Vagina (tissue), 2 donors: Measurements from ENCODE around the gene DDX20. TPM values are rescaled to one million over a fixed set of nuclear protein-coding genes. Genes with fewer than 3 reads are reported as not detected.

Source experiments
- DNase-seq, 2 donors: peaks; one replicate each; pipeline ENCODE4 v3.0.0-alpha.2; 2017; ENCODE audit errors: extremely low spot score in 2 of 2
- H3K27ac ChIP-seq: fragments of 200-600 bp; sonication (generic); one replicate; pipeline ENCODE4 v1.5.1; 2019
- H3K27me3 ChIP-seq: fragments of 200-600 bp; sonication (generic); one replicate; pipeline ENCODE4 v1.5.1; 2019
- H3K36me3 ChIP-seq, 2 donors: fragments of 200-600 bp; sonication (generic); one replicate each; pipeline ENCODE4 v1.5.1; 2017 to 2019
- H3K4me1 ChIP-seq: fragments of 200-600 bp; sonication (generic); one replicate; pipeline ENCODE4 v1.5.1; 2019
- H3K4me3 ChIP-seq, 2 donors: fragments of 200-600 bp; sonication (generic); 1 replicate in 1 of 2; 2 replicates in 1 of 2; pipeline ENCODE4 v1.5.1; 2016 to 2019
- H3K9me3 ChIP-seq: fragments of 200-600 bp; sonication (generic); one replicate; pipeline ENCODE4 v1.5.1; 2019
- CTCF ChIP-seq, 3 experiments: fragments of 450-650 bp in 2 of 3; fragments of 200-600 bp in 1 of 3; sonication (generic) in 1 of 3; IDR thresholded peaks; one replicate each; pipeline ENCODE4 v1.5.1; 2017 to 2019; ENCODE audit warnings: antibody characterized with exemption in 3 of 3, mild to moderate bottlenecking in 2 of 3, moderate library complexity in 2 of 3
- POLR2A ChIP-seq, 2 donors: fragments of 450-650 bp; IDR thresholded peaks; one replicate each; pipeline ENCODE4 v1.6.1; 2017; ENCODE audit warnings: antibody characterized with exemption in 2 of 2, mild to moderate bottlenecking in 2 of 2, moderate library complexity in 2 of 2
- POLR2AphosphoS5 ChIP-seq, 2 donors: sonication (generic); formaldehyde crosslinking; IDR thresholded peaks; one replicate each; pipeline ENCODE4 v1.9.0; 2017; ENCODE audit warnings: antibody characterized with exemption in 2 of 2, mild to moderate bottlenecking in 2 of 2, low read depth in 1 of 2; ENCODE audit not compliant: insufficient read depth in 1 of 2
- intact Hi-C: fragments of 100-400 bp; cut with DNase I; formaldehyde crosslinking; loops from one replicate; pipeline ENCODE4 v1.15.1; 2023
- total RNA-seq: library from RNA; depleted of rRNA; stranded (reverse); fragments of >200 nt; gene quantifications from one replicate; pipeline ENCODE4 v1.2.3, GENCODE V29; 2016

Gene DDX20
- total RNA-seq, 1 donor from 2014 or later: 16.2 TPM

GRCh38 chr1:111735858-111736544, 19.7 kb upstream of the DDX20 start:
- no peaks in the 10 kb centered on the region for H3K9me3 ChIP-seq
- intact Hi-C loops: no loop called here
- no peak overlapping the region for H3K4me3 ChIP-seq
- no peaks in the 10 kb centered on the region for H3K36me3 ChIP-seq
- H3K27ac ChIP-seq: no peak overlapping the region
- peaks cover 60% of the 10 kb centered on the region for H3K4me1 ChIP-seq
- H3K27me3 ChIP-seq: no peaks in the 10 kb centered on the region
- DNase-seq: peak in 1 of 2 donors; percentile 79
- TF ChIP-seq POLR2AphosphoS5 (IDR thresholded peaks at IDR 0.05; ENCODE audit: insufficient read depth in 1 of 2, low read depth in 1 of 2) (no peak), CTCF (IDR thresholded peaks at IDR 0.05) (no peak), POLR2A (IDR thresholded peaks at IDR 0.05) (no peak)

DNA sequence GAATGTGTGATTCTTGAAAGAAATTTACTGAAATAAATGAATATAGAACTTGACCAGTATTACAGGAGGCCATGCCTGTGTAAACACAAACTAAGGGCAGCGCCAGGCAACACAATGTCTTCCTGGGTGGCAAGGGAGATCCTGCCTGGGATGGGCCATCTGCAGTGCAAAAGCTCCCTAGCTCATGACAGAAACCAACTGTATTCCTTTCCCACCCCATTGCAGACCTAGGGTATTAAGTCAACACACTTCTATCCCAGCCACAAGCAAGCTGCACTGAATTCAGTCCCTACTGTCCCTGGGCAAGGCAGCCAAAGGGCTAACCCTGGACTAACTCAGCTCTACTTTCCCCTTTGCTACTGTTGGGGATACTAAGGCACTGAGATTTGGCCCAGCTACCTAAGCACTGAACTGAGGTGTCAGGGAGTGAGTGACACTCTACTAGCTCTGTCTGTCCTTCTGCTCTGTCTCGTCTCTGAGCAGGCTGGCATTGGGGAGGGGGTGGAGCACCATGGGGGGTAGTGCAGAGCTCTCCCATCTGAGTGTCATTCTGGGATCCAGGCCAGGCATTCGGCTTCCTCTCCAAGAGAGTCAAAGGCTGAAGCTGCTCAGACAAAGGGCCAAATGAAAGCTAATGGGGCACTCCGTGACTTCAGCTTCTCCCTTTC, 19.0 kb upstream of the DDX20 start:
- H3K4me1 ChIP-seq: peaks cover 57% of the 10 kb centered on the region
- H3K4me3 ChIP-seq: no peak overlapping the region
- TF ChIP-seq POLR2A (IDR thresholded peaks at IDR 0.05) (no peak), CTCF (IDR thresholded peaks at IDR 0.05) (no peak), POLR2AphosphoS5 (IDR thresholded peaks at IDR 0.05; ENCODE audit: insufficient read depth in 1 of 2, low read depth in 1 of 2) (no peak)
- H3K36me3 ChIP-seq: no peaks in the 10 kb centered on the region
- peak overlapping the region; percentile 45 for H3K27ac ChIP-seq
- no peaks in the 10 kb centered on the region for H3K9me3 ChIP-seq
- intact Hi-C loops: no loop called here
- DNase-seq: peak in 1 of 2 donors; percentile 83
- H3K27me3 ChIP-seq: no peaks in the 10 kb centered on the region

DNA sequence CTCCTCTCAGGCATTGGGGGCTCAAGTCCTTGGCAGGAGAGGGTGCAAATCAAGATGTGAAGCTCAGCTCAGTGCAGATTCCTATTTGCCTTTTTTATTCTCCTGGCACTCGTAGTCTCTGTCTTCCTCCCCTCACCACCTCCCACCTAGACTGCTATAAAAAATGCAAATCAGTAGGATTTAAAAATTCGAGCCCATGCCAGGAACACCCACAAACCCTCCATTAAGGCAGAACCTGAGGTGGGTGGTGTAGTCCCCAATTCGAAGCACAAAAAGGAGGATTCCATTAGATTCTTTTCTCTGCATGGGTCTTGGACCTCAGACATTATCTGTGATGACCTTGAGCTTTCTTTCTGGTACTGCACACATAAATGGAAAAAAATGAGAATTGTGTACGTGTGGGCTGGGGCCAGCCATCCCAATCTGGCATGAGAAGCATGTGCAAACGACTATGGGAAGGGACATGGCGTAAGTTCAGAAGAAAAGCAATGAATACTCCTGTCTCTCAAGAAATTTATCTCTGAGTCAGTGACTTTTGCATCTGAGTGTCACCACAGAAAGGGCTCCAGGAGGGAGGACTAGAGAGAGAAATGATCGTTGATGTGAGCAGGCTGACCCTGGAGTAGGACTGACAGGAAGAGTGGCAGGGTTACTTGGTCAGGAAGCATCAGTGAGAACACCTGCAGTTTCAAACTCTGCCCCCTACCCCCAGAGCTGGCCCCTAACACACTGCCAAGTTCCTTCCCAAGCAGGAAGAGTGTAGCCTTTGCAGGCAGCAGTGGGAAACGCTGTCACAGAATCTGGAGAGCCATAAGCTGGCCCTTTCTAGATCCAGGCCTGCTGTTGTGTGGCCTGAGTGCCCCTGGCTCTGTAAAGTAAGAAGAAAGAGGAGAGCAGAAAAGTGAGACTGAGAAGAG, 18.2 kb upstream of the DDX20 start:
- Histone ChIP-seq H3K36me3 (no peaks in the 10 kb centered on the region), H3K4me3 (peak overlapping the region; percentile 60 to 61), H3K27me3 (no peaks in the 10 kb centered on the region), H3K9me3 (no peaks in the 10 kb centered on the region), H3K4me1 (peaks cover 57% of the 10 kb centered on the region), H3K27ac (peak overlapping the region; percentile 90)
- no peak for TF ChIP-seq CTCF (IDR thresholded peaks at IDR 0.05)
- no peak for TF ChIP-seq POLR2AphosphoS5 (IDR thresholded peaks at IDR 0.05; ENCODE audit: insufficient read depth in 1 of 2, low read depth in 1 of 2)
- TF ChIP-seq POLR2A (IDR thresholded peaks at IDR 0.05): no peak
- intact Hi-C loops: no loop called here
- peak in 1 of 2 donors; percentile 86 for DNase-seq

DNA sequence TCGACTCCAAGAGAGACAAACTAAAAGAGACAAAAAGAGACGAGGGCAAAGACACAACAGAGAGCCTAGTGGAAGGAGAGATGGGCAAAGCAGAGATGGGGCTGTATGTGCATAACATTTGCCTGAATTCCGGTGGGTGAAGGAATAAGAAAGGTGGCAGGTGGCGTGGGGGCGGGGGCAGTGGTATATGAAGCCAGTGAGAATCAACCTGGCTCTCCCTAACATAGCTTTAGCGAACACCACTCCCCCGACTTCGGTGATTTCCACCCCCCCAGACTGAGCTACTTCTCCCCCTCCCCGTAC, 17.6 kb upstream of the DDX20 start:
- Histone ChIP-seq H3K4me1 (peaks cover 51% of the 10 kb centered on the region), H3K27ac (peak overlapping the region; percentile 90), H3K4me3 (peak overlapping the region; percentile 60 to 61), H3K9me3 (no peaks in the 10 kb centered on the region), H3K36me3 (no peaks in the 10 kb centered on the region), H3K27me3 (no peaks in the 10 kb centered on the region)
- intact Hi-C loops: no loop called here
- DNase-seq: no peak
- TF ChIP-seq CTCF (IDR thresholded peaks at IDR 0.05) (no peak), POLR2A (IDR thresholded peaks at IDR 0.05) (no peak), POLR2AphosphoS5 (IDR thresholded peaks at IDR 0.05; ENCODE audit: insufficient read depth in 1 of 2, low read depth in 1 of 2) (no peak)
